HG02840 (cell line): Measurements from ENCODE around the gene LXN.
"Not testable (repeated sequence)": the region's sequence is repeated elsewhere in the genome, so short reads cannot be mapped to it uniquely, and the experiment has no call there.

Experiments used
- ATAC-seq: cut with Tn5 transposase; IDR thresholded peaks from one replicate; pipeline ENCODE4 v1.9.1; 2021; ENCODE audit warnings: mild to moderate bottlenecking, moderate library complexity, moderate number of reproducible peaks; ENCODE audit not compliant: unreplicated experiment, low FRiP score

Gene LXN, protein sequence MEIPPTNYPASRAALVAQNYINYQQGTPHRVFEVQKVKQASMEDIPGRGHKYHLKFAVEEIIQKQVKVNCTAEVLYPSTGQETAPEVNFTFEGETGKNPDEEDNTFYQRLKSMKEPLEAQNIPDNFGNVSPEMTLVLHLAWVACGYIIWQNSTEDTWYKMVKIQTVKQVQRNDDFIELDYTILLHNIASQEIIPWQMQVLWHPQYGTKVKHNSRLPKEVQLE

GRCh38 chr3:158672215-158673176 is at the start of gene LXN:
Gene LXN, minus strand, starts transcription at chr3:158672648. Its CDS starts 170 bp downstream, at chr3:158672478.
- ATAC-seq = peak; percentile 99

- no peak for ATAC-seq
Observed at GRCh38 chr3:158722108-158722507, 49.7 kb upstream of the LXN start.

DNA sequence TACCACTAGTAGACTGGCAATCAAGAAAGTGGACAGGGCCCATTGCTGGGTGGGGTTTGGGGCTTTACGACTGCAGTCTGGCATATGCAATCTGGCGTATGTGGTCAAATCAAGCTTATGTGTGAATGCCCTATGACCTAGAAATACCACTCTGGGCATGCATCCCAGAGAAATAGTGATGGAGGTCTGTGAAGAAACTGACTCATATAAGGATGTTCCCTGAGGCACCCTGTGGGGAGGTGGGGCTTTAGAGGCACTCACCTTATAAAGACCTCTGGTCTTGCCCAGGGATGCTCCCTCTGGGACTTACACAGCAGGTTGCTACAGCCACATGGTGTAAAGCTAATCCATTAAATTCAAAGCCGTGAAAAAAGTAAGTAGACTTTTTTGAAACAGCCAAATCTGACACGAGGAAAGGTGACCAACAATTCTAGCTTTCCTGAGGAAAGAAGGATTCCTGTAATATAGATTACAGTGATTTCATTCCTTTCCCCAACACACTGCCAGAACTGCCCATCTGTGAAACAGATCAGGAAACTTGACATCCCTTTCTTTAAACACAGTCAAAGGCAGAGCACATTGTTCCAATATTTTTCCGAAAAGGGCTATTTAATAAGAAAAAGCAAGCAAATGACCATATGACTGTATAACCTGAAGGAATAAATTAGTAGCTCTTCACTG is 46.2 kb upstream of the LXN start:
- no peak for ATAC-seq

- no peak for ATAC-seq
Observed at GRCh38 chr3:158717576-158717975, 45.1 kb upstream of the LXN start.

DNA sequence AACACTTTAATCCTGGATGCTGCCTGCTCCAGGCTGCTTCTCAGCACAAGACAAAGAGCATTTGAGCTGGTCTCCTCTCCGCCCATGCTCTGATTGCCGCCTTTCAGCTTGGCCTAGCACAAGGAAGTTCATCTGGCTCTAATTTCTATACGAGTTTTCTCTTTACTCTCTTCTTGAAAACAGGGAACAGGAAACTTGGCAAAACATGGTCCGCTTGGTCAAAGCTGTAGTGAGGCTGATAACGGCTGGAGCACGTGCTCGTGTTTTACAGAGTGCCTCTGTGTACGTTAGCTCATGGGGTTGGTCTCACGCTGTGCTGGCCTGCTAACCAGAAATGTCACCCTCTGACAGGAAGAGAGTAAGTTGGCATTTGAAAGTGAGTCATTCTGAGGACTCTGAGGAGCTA is 40.6 kb upstream of the LXN start:
- no peak for ATAC-seq

- ATAC-seq = no peak
Observed at GRCh38 chr3:158712443-158712842, 40.0 kb upstream of the LXN start.

DNA sequence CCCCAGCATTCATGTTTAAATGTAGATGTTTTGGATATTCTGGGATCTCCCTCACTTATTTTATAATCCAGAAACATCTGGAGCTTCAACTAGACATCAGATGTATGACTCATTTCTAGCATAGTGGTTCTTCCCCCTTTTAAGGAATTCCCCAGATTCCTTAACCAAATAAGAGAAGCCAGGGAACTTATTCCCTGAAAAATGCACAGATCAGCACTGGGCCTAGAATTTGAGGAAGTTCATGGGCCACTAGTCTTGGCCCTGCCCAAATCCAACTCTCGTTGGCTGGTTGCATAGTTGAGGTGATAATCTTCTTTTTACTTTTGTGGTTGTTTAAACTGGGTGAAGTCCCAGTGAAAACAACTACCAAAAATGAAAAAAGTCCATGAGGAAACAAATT is 39.4 kb upstream of the LXN start:
- no peak for ATAC-seq

GRCh38 chr3:158710601-158711000 is 38.2 kb upstream of the LXN start:
- no peak for ATAC-seq

DNA sequence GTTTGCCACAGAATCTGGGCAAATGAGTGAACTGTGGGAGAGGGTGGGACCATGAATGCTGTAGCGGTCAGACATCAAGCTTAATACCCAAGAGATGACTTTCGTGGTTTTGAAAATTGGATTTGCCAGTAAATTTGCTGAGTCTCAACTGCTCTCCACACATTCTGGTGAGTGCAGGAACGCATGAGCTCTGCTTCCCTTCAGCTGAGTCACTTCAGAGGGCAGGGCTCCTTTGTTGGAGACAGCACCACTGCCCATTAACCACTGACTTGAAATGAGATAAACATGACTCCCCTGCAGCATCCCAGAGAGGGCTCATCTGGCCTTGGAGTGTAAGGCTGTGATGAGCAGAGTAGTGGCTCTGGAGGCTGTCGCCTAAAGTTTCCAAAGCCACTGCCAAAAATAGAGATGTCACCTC is 37.2 kb upstream of the LXN start:
- no peak for ATAC-seq

DNA sequence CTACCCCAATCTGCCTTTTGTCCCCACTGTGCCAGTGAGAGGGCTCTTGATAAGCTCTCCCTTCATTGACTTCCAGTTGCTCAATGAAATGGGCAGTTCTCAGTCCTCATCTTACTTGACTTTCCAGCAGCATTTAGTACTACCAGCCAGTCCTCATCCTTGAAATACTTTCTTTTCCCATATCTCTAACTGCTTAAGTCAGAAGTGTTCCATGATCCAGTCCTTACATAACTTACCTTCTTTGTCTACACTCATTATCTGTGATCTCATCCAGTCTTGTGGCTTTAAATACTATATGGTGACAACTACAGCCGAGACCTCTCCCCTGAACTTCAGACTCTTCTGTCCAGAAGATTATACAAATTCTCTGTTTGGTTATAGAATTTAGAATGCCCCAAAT is 31.1 kb upstream of the LXN start:
- no peak for ATAC-seq

- ATAC-seq = no peak
Observed at GRCh38 chr3:158702815-158703481, 30.5 kb upstream of the LXN start.

- ATAC-seq = no peak
Observed at GRCh38 chr3:158701420-158702065, 29.1 kb upstream of the LXN start.

- ATAC-seq = no peak
Observed at GRCh38 chr3:158700559-158700958, 28.1 kb upstream of the LXN start.

GRCh38 chr3:158696618-158697017 is 24.2 kb upstream of the LXN start:
- no peak for ATAC-seq

- not testable (repeated sequence) for ATAC-seq
Observed at GRCh38 chr3:158693866-158694456, 21.5 kb upstream of the LXN start.

DNA sequence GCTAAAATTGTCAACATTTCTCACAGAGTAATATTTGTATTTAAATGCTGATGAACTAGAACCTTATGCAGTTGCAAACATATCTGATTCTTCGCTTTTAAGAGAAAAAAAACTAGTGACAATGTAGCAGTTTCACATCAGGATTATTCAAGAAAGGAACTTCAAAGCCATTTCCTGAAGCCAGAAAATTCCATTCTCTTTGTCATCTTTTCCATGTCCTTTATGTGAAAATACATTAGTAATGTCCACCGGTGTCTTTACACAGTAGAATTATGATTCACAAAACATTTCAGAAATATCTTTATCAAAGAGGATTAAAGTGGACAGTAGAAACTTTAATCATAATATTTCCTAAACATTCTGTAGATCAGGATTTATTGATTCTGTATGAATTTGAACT is 12.7 kb upstream of the LXN start:
- no peak for ATAC-seq

GRCh38 chr3:158683230-158683962 is 10.9 kb upstream of the LXN start:
- no peak for ATAC-seq

DNA sequence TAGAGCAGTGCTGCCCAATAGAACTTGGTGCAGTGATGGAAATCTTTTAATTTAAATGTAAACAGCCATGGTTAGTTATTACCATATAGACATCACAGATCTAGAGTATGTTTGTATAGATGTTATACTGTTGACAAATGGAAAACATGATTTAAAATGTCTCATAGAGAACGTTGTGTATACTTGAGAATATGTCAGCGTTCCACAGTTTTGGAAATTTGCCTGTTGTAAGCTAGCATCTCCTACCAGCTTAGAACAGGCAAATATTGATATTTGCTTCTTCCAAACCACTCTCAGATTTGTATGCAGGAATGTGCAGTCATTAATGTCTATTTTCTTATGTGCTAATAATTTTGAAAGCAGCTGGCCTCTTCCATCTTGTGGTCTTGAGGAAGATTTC is 8.4 kb upstream of the LXN start:
- ATAC-seq = no peak

DNA sequence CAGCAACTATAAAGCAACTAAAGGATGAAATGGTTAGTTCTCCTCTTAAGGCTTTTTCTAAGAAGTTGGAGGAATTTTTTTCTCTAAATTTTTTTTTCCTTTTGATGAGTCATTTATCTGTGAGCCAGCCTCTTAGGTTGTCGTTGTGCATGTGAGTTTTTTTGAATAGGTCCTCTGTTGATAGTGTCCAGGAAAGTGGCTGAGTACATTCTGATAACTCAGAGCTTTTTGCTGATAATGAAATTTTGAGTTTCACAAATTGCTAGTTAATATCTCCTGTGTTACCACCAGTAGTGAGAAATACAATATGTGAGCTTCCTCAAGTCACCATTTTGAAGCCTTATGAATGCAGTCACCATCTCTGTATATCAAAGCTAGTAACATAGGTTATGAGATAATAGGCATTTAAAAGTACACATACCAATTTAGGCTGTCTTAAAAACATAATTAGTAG is 7.1 kb upstream of the LXN start:
- ATAC-seq = no peak
